Measurements from ENCODE around the gene PPP1R36. TPM values are rescaled to one million over a fixed set of nuclear protein-coding genes. Genes with fewer than 3 reads are reported as not detected.

The PPP1R36 gene
- total and polyA plus RNA-seq, 2 of the 4 experiments (the other 2 are of a cell fraction): 0.15 to 0.54 TPM

DNA sequence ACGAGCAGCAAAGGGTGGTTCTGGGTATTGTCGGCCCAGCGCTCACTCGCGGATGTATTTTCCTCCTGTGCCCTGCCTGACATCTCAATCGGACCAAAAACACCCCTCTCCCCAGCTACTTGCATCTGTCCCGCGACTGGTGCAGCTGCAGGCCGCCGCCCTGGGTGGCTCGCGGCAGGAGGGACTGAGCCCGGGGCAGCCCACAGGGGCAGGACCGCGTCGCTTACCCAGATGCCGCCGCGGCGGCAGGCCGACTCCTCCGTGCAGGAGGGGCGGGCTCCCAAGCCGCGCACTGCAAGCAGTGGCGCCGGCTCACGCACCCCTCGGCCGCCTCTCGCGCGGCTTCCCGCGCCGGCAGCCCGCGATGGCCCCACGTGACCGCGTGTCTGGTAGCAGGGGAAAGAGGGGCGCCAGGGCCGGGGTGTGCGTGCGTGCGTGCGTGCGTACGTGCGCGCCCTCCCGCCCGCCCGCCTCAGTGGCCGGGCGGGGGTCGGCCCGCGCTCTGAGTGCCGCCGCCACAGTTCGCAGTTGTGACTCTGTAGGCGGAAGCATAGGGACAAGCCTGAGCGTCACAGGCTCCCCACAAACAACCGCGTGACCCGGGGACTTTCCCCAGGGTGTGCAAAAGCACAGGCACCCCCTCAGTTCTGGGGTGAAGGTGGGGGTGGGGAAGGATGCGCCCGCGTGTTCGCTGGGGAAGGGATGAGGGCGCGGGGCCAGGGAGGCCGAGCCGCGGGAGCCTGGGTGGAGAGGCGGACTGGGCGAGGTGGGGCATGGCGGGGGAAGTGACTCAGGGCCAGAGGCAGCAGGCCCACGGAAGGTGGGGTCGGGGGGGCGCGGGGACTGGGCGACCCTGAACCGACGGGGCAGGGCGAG, 46.1 kb upstream of the PPP1R36 start, which contains the start of gene ZBTB25 (continued):
- peak; percentile 76 for TF ChIP-seq MAZ (IDR thresholded peaks at IDR 0.05; ENCODE audit: borderline replicate concordance, low read depth, low read length)
- no peak for TF ChIP-seq CEBPB (IDR thresholded peaks at IDR 0.05; ENCODE audit: low read depth, low read length)
- TF ChIP-seq BHLHE40 (IDR thresholded peaks at IDR 0.05; ENCODE audit: low read depth, low read length): peak; percentile 66

DNA sequence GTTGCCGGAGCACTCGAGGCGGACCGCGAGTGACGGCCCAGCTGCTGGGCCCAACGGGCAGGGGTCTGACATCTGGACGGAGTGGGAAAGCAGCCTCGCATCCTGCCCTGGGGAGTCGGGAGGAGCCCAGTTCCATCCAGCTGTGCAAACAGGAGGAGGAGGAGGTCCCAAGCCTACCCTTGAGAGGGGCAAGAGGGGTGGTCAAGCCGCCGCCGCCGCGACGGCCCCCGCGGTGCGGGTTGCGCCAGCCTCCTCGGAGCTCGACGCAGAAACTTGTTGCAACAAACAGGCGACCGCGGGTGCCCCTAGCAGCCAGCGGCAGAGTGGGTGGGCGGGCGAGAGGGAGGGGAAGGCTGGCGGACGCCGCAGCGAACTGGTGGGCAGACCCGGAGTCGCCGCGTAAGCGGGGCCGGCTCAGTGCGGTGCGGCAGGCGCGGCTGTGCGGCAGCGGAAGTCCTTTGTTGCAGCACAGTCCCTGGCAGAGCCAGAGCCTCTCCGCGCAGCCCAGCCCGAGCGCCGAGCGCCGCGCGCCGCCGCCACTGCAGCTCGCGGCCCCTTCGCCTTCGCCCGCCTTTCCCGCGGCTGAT, 45.4 kb upstream of the PPP1R36 start, which contains the start of gene ZBTB1:
TSS of gene ZBTB1 (plus strand) at position 461 of the 587 bp plus-strand sequence. CDS start 16,735 bp downstream, outside the sequence.
- peak; percentile 55 for ATAC-seq (ENCODE audit: low read depth)

More for the DNA sequence above, 45.4 kb upstream of the PPP1R36 start, which contains the start of gene ZBTB1:
- Histone ChIP-seq H4K5ac (ENCODE audit: low read depth, low read length) (peak within 1 kb of the TSS; percentile 99), H3K14ac (replicated peaks; ENCODE audit: low read depth, low read length) (peak within 1 kb of the TSS; percentile 99), H2BK20ac (ENCODE audit: low read depth, low read length) (peak within 1 kb of the TSS; percentile 42; the same call in 1 of the 2 replicates), H3K27ac (ENCODE audit: insufficient read depth, low read length) (peak within 1 kb of the TSS; percentile 100), H3K4me2 (ENCODE audit: low read depth, low read length) (peak within 1 kb of the TSS; percentile 100), H3K18ac (ENCODE audit: low read depth, low read length) (peak within 1 kb of the TSS; percentile 97), H3K4me1 (ENCODE audit: control insufficient read depth, insufficient read depth, low read length) (peaks cover 19% of the 10 kb centered on the region), H4K91ac (ENCODE audit: insufficient read depth, low read depth, low read length) (peak within 1 kb of the TSS; percentile 96), H3K23ac (ENCODE audit: low read depth, low read length) (peak within 1 kb of the TSS; percentile 97), H3K4me3 (ENCODE audit: insufficient read depth, low read depth, low read length) (peak within 1 kb of the TSS; percentile 87), H3K79me1 (ENCODE audit: low read depth in 1 of 2, low read length in 2 of 2) (peaks cover 18 to 68% of the 10 kb centered on the region in 2 experiments), H3K4ac (ENCODE audit: low read depth, low read length) (peak within 1 kb of the TSS; percentile 100), H2BK5ac (ENCODE audit: low read depth, low read length, poor library complexity, severe bottlenecking) (peak within 1 kb of the TSS; percentile 100), H3K36me3 (ENCODE audit: control insufficient read depth, insufficient read depth, low read length) (no peaks in the 10 kb centered on the region), H2AFZ (replicated peaks; ENCODE audit: low read length, poor library complexity) (peak within 1 kb of the TSS; percentile 97), H2BK120ac (ENCODE audit: low read depth, low read length) (peak within 1 kb of the TSS; percentile 88), H3K56ac (ENCODE audit: extremely low read depth, insufficient read depth, low read length) (peak within 1 kb of the TSS; percentile 97), H3K9me1 (ENCODE audit: insufficient read depth, low read length) (peaks cover 19% of the 10 kb centered on the region), H3K9ac (ENCODE audit: low read depth, low read length) (peak within 1 kb of the TSS; percentile 99), H2AK5ac (ENCODE audit: low read depth, low read length) (peak within 1 kb of the TSS; percentile 99), H3K9me3 (ENCODE audit: control insufficient read depth, insufficient read depth, low read length) (no peaks in the 10 kb centered on the region), H2BK15ac (ENCODE audit: low read depth, low read length) (peak within 1 kb of the TSS; percentile 74; the same call in 1 of the 3 replicates), H4K8ac (ENCODE audit: low read depth in 2 of 2, low read length in 2 of 2) (peak within 1 kb of the TSS; percentile 96 to 99), H2AK9ac (replicated peaks; ENCODE audit: low read depth, low read length, poor library complexity) (peak within 1 kb of the TSS; percentile 99), H3K27me3 (ENCODE audit: control insufficient read depth, insufficient read depth, low read length) (no peaks in the 10 kb centered on the region), H4K20me1 (ENCODE audit: insufficient read depth, low read length) (peaks cover 41% of the 10 kb centered on the region)
- WGBS, 2 experiments (ENCODE audit: extremely low coverage in 2 of 2, insufficient read length in 1 of 2): 0% methylated on average over 22 of the region's 63 CpGs; no CpG with 5 or more reads in 1 of the 2 experiments
- DNase-seq: peak; percentile 86
- dilution Hi-C loops (cut with HindIII; ENCODE audit: low sequenced_read_pairs, unreplicated experiment): no loop called here
- POLR2A ChIA-PET (ENCODE audit: unreplicated experiment): interaction anchor here (0.6 to 0.7 kb wide), 4 partner anchors 132 to 180 kb away, joined by 3 to 9 read pairs (median 5); no protein-coding TSS in a partner anchor
- in situ Hi-C loops (cut with MboI; ENCODE audit: low sequenced_read_pairs): no loop called here
- CTCF ChIA-PET: interaction anchor here (1.0 kb wide), 1 partner anchor 40 kb away, joined by 3 read pairs; no protein-coding TSS in a partner anchor
- intact Hi-C loops (cut with micrococcal nuclease): loop anchor here (2.0 kb wide), 2 partner anchors 132 to 258 kb away; no protein-coding TSS in a partner anchor
- TF ChIP-seq RFX5 (IDR thresholded peaks at IDR 0.05; ENCODE audit: low read depth, low read length): no peak
- no peak for TF ChIP-seq RCOR1 (IDR thresholded peaks at IDR 0.05; ENCODE audit: insufficient replicate concordance, low read length)
- no peak for TF ChIP-seq MAFK (IDR thresholded peaks at IDR 0.05; ENCODE audit: low read depth, low read length)
- TF ChIP-seq MAZ (IDR thresholded peaks at IDR 0.05; ENCODE audit: borderline replicate concordance, low read depth, low read length): peak; percentile 22; the same call in 1 of the 2 replicates
- TF ChIP-seq, protein P1, sequence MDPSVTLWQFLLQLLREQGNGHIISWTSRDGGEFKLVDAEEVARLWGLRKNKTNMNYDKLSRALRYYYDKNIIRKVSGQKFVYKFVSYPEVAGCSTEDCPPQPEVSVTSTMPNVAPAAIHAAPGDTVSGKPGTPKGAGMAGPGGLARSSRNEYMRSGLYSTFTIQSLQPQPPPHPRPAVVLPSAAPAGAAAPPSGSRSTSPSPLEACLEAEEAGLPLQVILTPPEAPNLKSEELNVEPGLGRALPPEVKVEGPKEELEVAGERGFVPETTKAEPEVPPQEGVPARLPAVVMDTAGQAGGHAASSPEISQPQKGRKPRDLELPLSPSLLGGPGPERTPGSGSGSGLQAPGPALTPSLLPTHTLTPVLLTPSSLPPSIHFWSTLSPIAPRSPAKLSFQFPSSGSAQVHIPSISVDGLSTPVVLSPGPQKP (IDR thresholded peaks at IDR 0.05; ENCODE audit: borderline replicate concordance, low read depth, low read length): no peak
- TF ChIP-seq NFE2L2 (IDR thresholded peaks at IDR 0.05; ENCODE audit: low read depth, low read length): no peak
- no peak for TF ChIP-seq MXI1 (IDR thresholded peaks at IDR 0.05; ENCODE audit: borderline replicate concordance, low read depth, low read length)
- TF ChIP-seq POLR2A (IDR thresholded peaks at IDR 0.05; ENCODE audit: low read depth, low read length): peak; percentile 91
- TF ChIP-seq CEBPB (IDR thresholded peaks at IDR 0.05; ENCODE audit: low read depth, low read length): peak; percentile 86
- no peak for TF ChIP-seq BHLHE40 (IDR thresholded peaks at IDR 0.05; ENCODE audit: low read depth, low read length)
- no TSS peak for BruUV-seq (replicated peaks)
